Peyer's patch (tissue), 4 donors: ENCODE data around the gene CCDC88A.
"Not testable (repeated sequence)": the region's sequence is repeated elsewhere in the genome, so short reads cannot be mapped to it uniquely, and the experiment has no call there.

Experiments used
- POLR2A ChIP-seq, 2 donors: fragments of 450-650 bp; IDR thresholded peaks; one replicate each; pipeline ENCODE4 v1.5.1; 2017; ENCODE audit warnings: antibody characterized with exemption in 2 of 2, mild to moderate bottlenecking in 2 of 2, moderate library complexity in 2 of 2
- TF ChIP-seq, protein P1 (sequence below), 6 experiments: fragments of 450-650 bp in 4 of 6; fragments of 200-600 bp in 2 of 6; sonication (generic) in 1 of 6; IDR thresholded peaks; one replicate each; pipeline ENCODE4 v1.5.1; 2017 to 2019; ENCODE audit warnings: antibody characterized with exemption in 6 of 6, mild to moderate bottlenecking in 3 of 6, moderate library complexity in 1 of 6

DNA sequence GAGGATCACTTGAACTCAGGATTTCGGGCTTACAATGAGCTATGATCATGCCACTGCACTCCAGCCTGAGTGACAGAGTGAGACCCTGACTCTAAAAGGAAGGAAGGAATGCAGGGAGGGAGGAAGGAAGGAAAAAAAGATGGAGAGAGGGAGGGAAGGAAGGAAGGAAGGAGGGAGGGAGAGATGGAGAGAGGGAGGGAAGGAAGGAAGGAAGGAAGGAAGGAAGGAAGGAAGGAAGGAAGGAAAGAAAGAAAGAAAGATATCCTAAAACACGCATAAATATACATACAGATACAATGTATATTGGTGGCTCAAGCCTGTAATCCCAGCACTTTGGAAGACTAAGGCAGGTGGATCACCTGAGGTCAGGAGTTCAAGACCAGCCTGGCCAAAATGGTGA lies 145.3 kb downstream of the CCDC88A start:
- TF ChIP-seq, protein P1, sequence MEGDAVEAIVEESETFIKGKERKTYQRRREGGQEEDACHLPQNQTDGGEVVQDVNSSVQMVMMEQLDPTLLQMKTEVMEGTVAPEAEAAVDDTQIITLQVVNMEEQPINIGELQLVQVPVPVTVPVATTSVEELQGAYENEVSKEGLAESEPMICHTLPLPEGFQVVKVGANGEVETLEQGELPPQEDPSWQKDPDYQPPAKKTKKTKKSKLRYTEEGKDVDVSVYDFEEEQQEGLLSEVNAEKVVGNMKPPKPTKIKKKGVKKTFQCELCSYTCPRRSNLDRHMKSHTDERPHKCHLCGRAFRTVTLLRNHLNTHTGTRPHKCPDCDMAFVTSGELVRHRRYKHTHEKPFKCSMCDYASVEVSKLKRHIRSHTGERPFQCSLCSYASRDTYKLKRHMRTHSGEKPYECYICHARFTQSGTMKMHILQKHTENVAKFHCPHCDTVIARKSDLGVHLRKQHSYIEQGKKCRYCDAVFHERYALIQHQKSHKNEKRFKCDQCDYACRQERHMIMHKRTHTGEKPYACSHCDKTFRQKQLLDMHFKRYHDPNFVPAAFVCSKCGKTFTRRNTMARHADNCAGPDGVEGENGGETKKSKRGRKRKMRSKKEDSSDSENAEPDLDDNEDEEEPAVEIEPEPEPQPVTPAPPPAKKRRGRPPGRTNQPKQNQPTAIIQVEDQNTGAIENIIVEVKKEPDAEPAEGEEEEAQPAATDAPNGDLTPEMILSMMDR (IDR thresholded peaks at IDR 0.05): not testable (repeated sequence)
- TF ChIP-seq POLR2A (IDR thresholded peaks at IDR 0.05): not testable (repeated sequence)
